HCT116 (cell line): ENCODE results near the gene IFT74. TPM values are rescaled to one million over a fixed set of nuclear protein-coding genes. Genes with fewer than 3 reads are reported as not detected.

Experiments
- ATAC-seq: fragments of 200-7000 bp; cut with Tn5 transposase; 2 replicates; pipeline ENCODE4 v1.9.1; 2020; ENCODE audit warnings: mild to moderate bottlenecking, moderate library complexity
- BruUV-seq: library from RNA; stranded (reverse); fragments of 400-500 nt; replicated peaks from 2 replicates; lab custom pipeline; 2021; lab: Mats Ljungman, UMichigan
- CTCF ChIA-PET: fragments of 300-600 bp; sonication (Branson Sonifier 250); formaldehyde crosslinking; loops from one replicate; lab custom pipeline; 2021; ENCODE audit warnings: antibody characterized with exemption; lab: Charles Lee
- POLR2A ChIA-PET: fragments of 300-600, 350-600 bp; sonication (Branson Sonifier 250); formaldehyde crosslinking; loops from one replicate; lab custom pipeline; 2021; ENCODE audit warnings: antibody characterized with exemption; lab: Charles Lee
- RAD21 ChIA-PET, 2 experiments: fragments of 300-600 bp; sonication (Branson Sonifier 250); formaldehyde crosslinking; loops; one replicate each; lab custom pipeline; 2023; ENCODE audit warnings: low total read pairs in 2 of 2; ENCODE audit not compliant: uncharacterized antibody in 2 of 2, unreplicated experiment in 2 of 2, low non-redundant PET in 1 of 2; lab: Charles Lee
- DNase-seq: peaks from one replicate; pipeline ENCODE4 v3.0.0-alpha.2; 2010; ENCODE audit warnings: low read depth, low spot score
- H2AFZ ChIP-seq: fragments of 200-600 bp; shearing (Covaris generic), sonication (generic); 2 replicates; pipeline ENCODE4 v1.6.1; 2017; ENCODE audit warnings: low read depth, mixed run types, mixed read lengths, antibody characterized with exemption, low read length; ENCODE audit not compliant: poor library complexity, severe bottlenecking
- H3K27ac ChIP-seq: 2 replicates; pipeline ENCODE4 v1.5.1; 2012; ENCODE audit warnings: low read depth, low read length
- H3K27me3 ChIP-seq: fragments of 200-600 bp; sonication (generic); 2 replicates; pipeline ENCODE4 v1.6.1; 2016; ENCODE audit warnings: mixed run types, low read length, mixed read lengths; ENCODE audit not compliant: insufficient read depth
- H3K36me3 ChIP-seq, 2 experiments: fragments of 200-500 bp in 1 of 2; fragments of 200-600 bp in 1 of 2; sonication (Bioruptor generic) in 1 of 2; sonication (generic) in 1 of 2; 2 replicates each; pipeline versions ENCODE4 v1.5.1 to v1.6.1; 2014 to 2016; ENCODE audit warnings: low read length in 2 of 2, inconsistent platforms in 1 of 2, mixed read lengths in 1 of 2, mixed run types in 1 of 2; ENCODE audit not compliant: insufficient read depth in 2 of 2, control insufficient read depth in 1 of 2
- H3K4me1 ChIP-seq, 2 experiments: fragments of 200-600 bp in 1 of 2; sonication (generic) in 1 of 2; 2 replicates each; pipeline versions ENCODE4 v1.5.1 to v1.6.1; 2012 to 2017; ENCODE audit warnings: low read length in 2 of 2, inconsistent platforms in 1 of 2, mild to moderate bottlenecking in 1 of 2, mixed read lengths in 1 of 2, mixed run types in 1 of 2, moderate library complexity in 1 of 2; ENCODE audit not compliant: insufficient read depth in 2 of 2, control insufficient read depth in 1 of 2
- H3K4me2 ChIP-seq: fragments of 200-600 bp; sonication (generic); 2 replicates; pipeline ENCODE4 v1.6.1; 2017; ENCODE audit warnings: mixed run types, low read length, mixed read lengths
- H3K4me3 ChIP-seq, 2 experiments: fragments of 200-600 bp in 1 of 2; sonication (generic) in 1 of 2; replicated peaks in 1 of 2; 2 replicates each; pipeline ENCODE4 v1.5.1; 2011 to 2016; ENCODE audit warnings: low read length in 2 of 2, control low read depth in 1 of 2, low read depth in 1 of 2, mild to moderate bottlenecking in 1 of 2, mixed read lengths in 1 of 2, mixed run types in 1 of 2
- H3K79me2 ChIP-seq: fragments of 200-600 bp; sonication (generic); 2 replicates; pipeline ENCODE4 v1.6.1; 2017; ENCODE audit warnings: mild to moderate bottlenecking, mixed run types, low read length, moderate library complexity, mixed read lengths; ENCODE audit not compliant: insufficient read depth
- H3K9ac ChIP-seq: fragments of 200-600 bp; sonication (generic); 2 replicates; pipeline ENCODE4 v1.6.1; 2016; ENCODE audit warnings: low read length, mixed read lengths
- H3K9me2 ChIP-seq: fragments of 200-600 bp; sonication (generic), shearing (Covaris generic); 2 replicates; pipeline ENCODE4 v1.6.1; 2017; ENCODE audit warnings: mixed run types, mild to moderate bottlenecking, moderate library complexity; ENCODE audit not compliant: insufficient read depth
- H3K9me3 ChIP-seq, 2 experiments: fragments of 200-500 bp in 1 of 2; fragments of 200-600 bp in 1 of 2; sonication (Bioruptor generic) in 1 of 2; sonication (generic) in 1 of 2; 2 replicates each; pipeline ENCODE4 v1.6.1; 2014 to 2017; ENCODE audit warnings: low read length in 2 of 2, mixed read lengths in 2 of 2, inconsistent platforms in 1 of 2, low read depth in 1 of 2, mild to moderate bottlenecking in 1 of 2, mixed run types in 1 of 2, moderate library complexity in 1 of 2; ENCODE audit not compliant: control insufficient read depth in 1 of 2, insufficient read depth in 1 of 2
- H4K20me1 ChIP-seq: fragments of 200-600 bp; sonication (generic), shearing (Covaris generic); 2 replicates; pipeline ENCODE4 v1.6.1; 2017; ENCODE audit warnings: mixed run types, mild to moderate bottlenecking, moderate library complexity; ENCODE audit not compliant: insufficient read depth
- CBX3 ChIP-seq: IDR thresholded peaks from 2 replicates; pipeline ENCODE4 v1.6.1; 2012; ENCODE audit warnings: low read depth
- CEBPB ChIP-seq: IDR thresholded peaks from 2 replicates; pipeline ENCODE4 v1.6.1; 2012; ENCODE audit warnings: low read depth
- CTCF ChIP-seq, 3 experiments: fragments of 200-600 bp in 1 of 3; sonication (generic) in 1 of 3; IDR thresholded peaks in 2 of 3; conservative IDR thresholded peaks in 1 of 3; 2 replicates each; pipeline ENCODE4 v1.5.1; 2012 to 2017; ENCODE audit warnings: low read depth in 2 of 3, low read length in 2 of 3, antibody characterized with exemption in 1 of 3, borderline replicate concordance in 1 of 3, control low read depth in 1 of 3, mild to moderate bottlenecking in 1 of 3, mixed read lengths in 1 of 3, mixed run types in 1 of 3, moderate library complexity in 1 of 3; ENCODE audit not compliant: insufficient read depth in 1 of 3
- EGR1 ChIP-seq: IDR thresholded peaks from 2 replicates; pipeline ENCODE4 v1.6.1; 2012; ENCODE audit warnings: low read depth
- ELF1 ChIP-seq: IDR thresholded peaks from 2 replicates; pipeline ENCODE4 v1.6.1; 2012; ENCODE audit warnings: low read depth, borderline replicate concordance
- EZH2 ChIP-seq: fragments of 200-600 bp; sonication (generic); IDR thresholded peaks from 2 replicates; pipeline ENCODE4 v1.6.1; 2017; ENCODE audit warnings: antibody characterized with exemption, mixed run types
- EZH2phosphoT487 ChIP-seq: fragments of 200-600 bp; IDR thresholded peaks from 2 replicates; pipeline ENCODE4 v1.6.1; 2018; ENCODE audit warnings: antibody characterized with exemption, borderline replicate concordance
- JUND ChIP-seq: IDR thresholded peaks from 2 replicates; pipeline ENCODE4 v1.6.1; 2012
- MAX ChIP-seq: IDR thresholded peaks from 2 replicates; pipeline ENCODE4 v1.6.1; 2012
- POLR2A ChIP-seq: IDR thresholded peaks from 2 replicates; pipeline ENCODE4 v1.7.0; 2011; ENCODE audit warnings: borderline replicate concordance; ENCODE audit not compliant: insufficient read depth, insufficient read length; ENCODE audit errors: extremely low read depth
- POLR2AphosphoS5 ChIP-seq: IDR thresholded peaks from 2 replicates; pipeline ENCODE4 v1.6.1; 2011; ENCODE audit warnings: mild to moderate bottlenecking, low read depth, low read length, moderate library complexity
- RAD21 ChIP-seq: IDR thresholded peaks from 2 replicates; pipeline ENCODE4 v1.6.1; 2012; ENCODE audit warnings: low read depth, mild to moderate bottlenecking
- REST ChIP-seq: IDR thresholded peaks from 2 replicates; pipeline ENCODE4 v1.6.1; 2012; ENCODE audit warnings: low read depth
- SP1 ChIP-seq: IDR thresholded peaks from 2 replicates; pipeline ENCODE4 v1.6.1; 2012; ENCODE audit warnings: low read depth
- SRF ChIP-seq: IDR thresholded peaks from 2 replicates; pipeline ENCODE4 v1.6.1; 2012; ENCODE audit warnings: low read depth
- TCF7L2 ChIP-seq: IDR thresholded peaks from 2 replicates; pipeline ENCODE4 v1.7.0; 2011; ENCODE audit warnings: borderline replicate concordance, inconsistent platforms; ENCODE audit not compliant: insufficient read depth, insufficient read length; ENCODE audit errors: extremely low read depth
- ZFX ChIP-seq: fragments of 450-650 bp; IDR thresholded peaks from 2 replicates; pipeline ENCODE4 v1.6.1; 2017
- intact Hi-C: fragments of 100-400 bp; cut with micrococcal nuclease; formaldehyde crosslinking; loops from 2 replicates; pipeline ENCODE4 v1.10.0; 2022
- total RNA-seq: library from RNA; stranded (reverse); gene quantifications from one replicate; pipeline ENCODE4 v1.2.1, GENCODE V29; 2021; ENCODE audit not compliant: unreplicated experiment

IFT74 gene
- total RNA-seq, 1 experiment from 2014 or later: 18.2 TPM

- no peak overlapping the region for H3K4me3 ChIP-seq
- H3K4me2 ChIP-seq: no peak overlapping the region
- H4K20me1 ChIP-seq: no peaks in the 10 kb centered on the region
- H3K9me2 ChIP-seq: no peaks in the 10 kb centered on the region
- ATAC-seq (no peak), DNase-seq (no peak)
- CTCF ChIA-PET: no interaction called here
- H3K27me3 ChIP-seq: no peaks in the 10 kb centered on the region
- BruUV-seq: no TSS peak
- no peaks in the 10 kb centered on the region for H3K36me3 ChIP-seq
- TF ChIP-seq RAD21 (no peak), EGR1 (no peak), ZFX (no peak), TCF7L2 (no peak)
- no peak overlapping the region for H3K27ac ChIP-seq
- no peak overlapping the region for H3K9ac ChIP-seq
- RAD21 ChIA-PET: no interaction called here
- no peak overlapping the region for H2AFZ ChIP-seq
- intact Hi-C loops: no loop called here
- H3K4me1 ChIP-seq: no peaks in the 10 kb centered on the region
- POLR2A ChIA-PET: no interaction called here
- no peaks in the 10 kb centered on the region for H3K9me3 ChIP-seq
- no peaks in the 10 kb centered on the region for H3K79me2 ChIP-seq
Observed at GRCh38 chr9:27088981-27089380, 132.8 kb downstream of the IFT74 start.

- Histone ChIP-seq H3K4me1 (peaks cover 0 to 3% of the 10 kb centered on the region in 2 experiments; a peak in 2 of 4 replicates), H3K9me3 (no peaks in the 10 kb centered on the region), H3K4me2 (no peak overlapping the region), H3K27me3 (no peaks in the 10 kb centered on the region), H3K27ac (no peak overlapping the region), H3K4me3 (no peak overlapping the region), H4K20me1 (no peaks in the 10 kb centered on the region), H3K36me3 (no peaks in the 10 kb centered on the region), H3K79me2 (no peaks in the 10 kb centered on the region), H3K9ac (no peak overlapping the region), H3K9me2 (no peaks in the 10 kb centered on the region), H2AFZ (no peak overlapping the region)
- intact Hi-C loops: no loop called here
- no TSS peak for BruUV-seq
- ChIA-PET POLR2A (no interaction called here), CTCF (no interaction called here), RAD21 (no interaction called here)
- no peak for ATAC-seq
- DNase-seq: no peak
- no peak for TF ChIP-seq EZH2
- no peak for TF ChIP-seq CEBPB
- no peak for TF ChIP-seq MAX
- no peak for TF ChIP-seq ZFX
- no peak for TF ChIP-seq POLR2A
- no peak for TF ChIP-seq SRF
- TF ChIP-seq CBX3: no peak
- no peak for TF ChIP-seq TCF7L2
- no peak for TF ChIP-seq EZH2phosphoT487
- no peak for TF ChIP-seq ELF1
- TF ChIP-seq SP1: no peak
- TF ChIP-seq JUND: no peak
- no peak for TF ChIP-seq EGR1
- no peak for TF ChIP-seq CTCF (IDR thresholded peaks at IDR 0.05 in 2 of 3, conservative IDR thresholded peaks at IDR 0.05 in 1 of 3; ENCODE audit: borderline replicate concordance in 1 of 3, insufficient read depth in 1 of 3, low read depth in 2 of 3, low read length in 2 of 3)
- TF ChIP-seq REST: no peak
- no peak for TF ChIP-seq POLR2AphosphoS5
Observed at GRCh38 chr9:27089706-27090105, 133.5 kb downstream of the IFT74 start.
